Measurements from ENCODE around the gene GIGYF2.
A peak's percentile ranks its signal among the peaks of the same experiment; 100 is the strongest.

GIGYF2 gene

GRCh38 chr2:232873292-232873908 is 176.3 kb downstream of the GIGYF2 start:
- WGBS (ENCODE audit: extremely low coverage, insufficient coverage, low lambda C conversion rate) = no CpG with 5 or more reads among the region's 14 CpGs
- Histone ChIP-seq H2BK15ac (replicated peaks; ENCODE audit: low read depth) (no peak overlapping the region), H3K4me2 (ENCODE audit: low read length) (no peak overlapping the region), H3K36me3 (ENCODE audit: control insufficient read depth, insufficient read depth, low read length) (no peaks in the 10 kb centered on the region), H3K79me2 (ENCODE audit: control insufficient read depth, insufficient read depth, low read length) (no peaks in the 10 kb centered on the region), H3K23ac (ENCODE audit: low read length) (no peak overlapping the region), H3K27ac (ENCODE audit: low read depth, low read length) (no peak overlapping the region), H3K9ac (ENCODE audit: low read length) (no peak overlapping the region), H3K79me1 (ENCODE audit: low read length) (no peaks in the 10 kb centered on the region), H4K5ac (ENCODE audit: low read length) (no peak overlapping the region), H4K8ac (ENCODE audit: low read depth, low read length) (no peak overlapping the region), H3K27me3 (ENCODE audit: insufficient read depth, low read length, poor library complexity) (no peaks in the 10 kb centered on the region), H3K18ac (ENCODE audit: low read length) (no peak overlapping the region), H3K4me3 (ENCODE audit: low read length) (no peak overlapping the region), H3K4ac (ENCODE audit: low read depth, low read length) (no peak overlapping the region), H3K56ac (ENCODE audit: low read length) (no peak overlapping the region), H2AK5ac (ENCODE audit: low read length) (no peak overlapping the region), H2BK120ac (ENCODE audit: low read depth, low read length) (no peak overlapping the region), H3K4me1 (ENCODE audit: control insufficient read depth, low read depth, low read length) (no peaks in the 10 kb centered on the region), H2BK5ac (ENCODE audit: low read length) (no peak overlapping the region)
- DNase-seq = no peak

DNA sequence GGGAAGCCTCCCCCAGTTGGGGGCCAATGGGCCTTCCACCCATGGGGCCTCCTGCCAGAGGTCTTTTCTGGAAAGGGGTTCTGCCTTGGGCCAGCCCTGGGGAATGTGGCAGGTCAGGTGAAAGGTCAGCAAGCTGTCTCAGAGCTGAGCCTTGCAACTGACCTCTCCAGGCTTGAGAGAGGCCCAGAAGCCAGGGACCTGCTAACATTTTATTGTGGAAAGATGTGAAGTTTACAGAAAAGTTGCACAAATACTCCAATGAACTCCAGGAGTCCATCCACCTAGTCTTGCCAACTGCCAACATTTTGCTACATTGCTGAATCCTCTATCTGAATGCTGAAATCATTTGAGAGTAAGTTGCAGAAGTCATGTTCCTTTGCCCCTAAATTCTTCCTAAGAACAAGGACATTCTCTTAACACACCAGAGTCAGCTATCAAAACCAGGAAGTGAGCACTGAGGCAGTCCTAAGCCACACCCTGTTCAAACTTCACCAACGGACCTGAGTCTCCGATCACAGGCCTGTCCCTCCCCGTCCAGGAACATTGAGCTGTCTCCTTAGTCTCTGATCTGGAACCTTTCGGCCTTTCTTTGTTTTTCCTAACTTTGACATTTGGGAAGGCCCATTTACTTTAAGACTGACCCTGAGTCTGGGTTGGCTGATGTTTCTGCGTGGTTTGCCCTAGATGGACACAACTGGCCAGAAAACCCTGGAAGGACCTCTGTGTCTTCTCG is 176.9 kb downstream of the GIGYF2 start:
- H2BK120ac ChIP-seq (ENCODE audit: low read depth, low read length) = no peak overlapping the region
- no peak overlapping the region for H2BK5ac ChIP-seq (ENCODE audit: low read length)
- no CpG with 5 or more reads among the region's 6 CpGs for WGBS (ENCODE audit: extremely low coverage, insufficient coverage, low lambda C conversion rate)
- no peak overlapping the region for H3K23ac ChIP-seq (ENCODE audit: low read length)
- H3K4me2 ChIP-seq (ENCODE audit: low read length) = no peak overlapping the region
- no peak overlapping the region for H3K4me3 ChIP-seq (ENCODE audit: low read length)
- H3K27ac ChIP-seq (ENCODE audit: low read depth, low read length) = no peak overlapping the region
- no peak for DNase-seq
- no peaks in the 10 kb centered on the region for H3K27me3 ChIP-seq (ENCODE audit: insufficient read depth, low read length, poor library complexity)
- no peak overlapping the region for H4K8ac ChIP-seq (ENCODE audit: low read depth, low read length)
- H3K4ac ChIP-seq (ENCODE audit: low read depth, low read length) = no peak overlapping the region
- no peak overlapping the region for H3K18ac ChIP-seq (ENCODE audit: low read length)
- H3K56ac ChIP-seq (ENCODE audit: low read length) = no peak overlapping the region
- H3K79me2 ChIP-seq (ENCODE audit: control insufficient read depth, insufficient read depth, low read length) = no peaks in the 10 kb centered on the region
- no peak overlapping the region for H2BK15ac ChIP-seq (replicated peaks; ENCODE audit: low read depth)
- no peaks in the 10 kb centered on the region for H3K4me1 ChIP-seq (ENCODE audit: control insufficient read depth, low read depth, low read length)
- no peaks in the 10 kb centered on the region for H3K36me3 ChIP-seq (ENCODE audit: control insufficient read depth, insufficient read depth, low read length)
- no peak overlapping the region for H2AK5ac ChIP-seq (ENCODE audit: low read length)
- no peaks in the 10 kb centered on the region for H3K79me1 ChIP-seq (ENCODE audit: low read length)
- no peak overlapping the region for H3K9ac ChIP-seq (ENCODE audit: low read length)
- no peak overlapping the region for H4K5ac ChIP-seq (ENCODE audit: low read length)

DNA sequence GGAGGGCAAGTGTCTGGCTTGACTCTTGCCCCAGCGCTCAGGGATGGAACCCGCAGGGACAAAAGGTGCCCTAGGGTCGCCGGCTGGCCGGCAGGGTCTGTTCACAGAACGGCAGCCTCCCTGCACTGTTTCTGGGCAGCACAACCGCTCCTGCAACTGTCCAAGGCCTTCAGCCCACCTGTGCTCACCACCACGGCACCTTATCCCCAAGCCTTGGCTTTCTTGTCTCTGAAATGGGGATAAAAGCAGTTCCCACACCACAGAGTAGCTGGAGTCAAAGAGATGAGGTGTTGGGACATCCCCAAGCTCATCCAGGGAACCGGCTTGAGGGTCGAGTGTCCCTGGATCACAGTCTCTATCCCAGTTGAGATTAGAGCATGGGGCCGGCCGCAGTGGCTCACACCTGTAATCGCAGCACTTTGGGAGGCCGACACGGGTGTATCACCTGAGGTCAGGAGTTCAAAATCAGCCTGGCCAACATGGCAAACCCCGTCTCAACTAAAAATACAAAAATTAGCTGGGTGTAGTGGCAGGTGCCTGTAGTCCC is 177.6 kb downstream of the GIGYF2 start:
- Histone ChIP-seq H2BK5ac (ENCODE audit: low read length) (no peak overlapping the region), H2AK5ac (ENCODE audit: low read length) (no peak overlapping the region), H3K4me3 (ENCODE audit: low read length) (no peak overlapping the region), H3K27me3 (ENCODE audit: insufficient read depth, low read length, poor library complexity) (no peaks in the 10 kb centered on the region), H3K4me1 (ENCODE audit: control insufficient read depth, low read depth, low read length) (no peaks in the 10 kb centered on the region), H3K4me2 (ENCODE audit: low read length) (no peak overlapping the region), H2BK15ac (replicated peaks; ENCODE audit: low read depth) (no peak overlapping the region), H3K79me1 (ENCODE audit: low read length) (no peaks in the 10 kb centered on the region), H3K23ac (ENCODE audit: low read length) (no peak overlapping the region), H3K9ac (ENCODE audit: low read length) (no peak overlapping the region), H2BK120ac (ENCODE audit: low read depth, low read length) (no peak overlapping the region), H4K8ac (ENCODE audit: low read depth, low read length) (no peak overlapping the region), H3K4ac (ENCODE audit: low read depth, low read length) (no peak overlapping the region), H3K27ac (ENCODE audit: low read depth, low read length) (no peak overlapping the region), H3K18ac (ENCODE audit: low read length) (no peak overlapping the region), H4K5ac (ENCODE audit: low read length) (no peak overlapping the region), H3K56ac (ENCODE audit: low read length) (no peak overlapping the region), H3K79me2 (ENCODE audit: control insufficient read depth, insufficient read depth, low read length) (no peaks in the 10 kb centered on the region), H3K36me3 (ENCODE audit: control insufficient read depth, insufficient read depth, low read length) (no peaks in the 10 kb centered on the region)
- DNase-seq = no peak
- WGBS (ENCODE audit: extremely low coverage, insufficient coverage, low lambda C conversion rate) = no CpG with 5 or more reads among the region's 16 CpGs

GRCh38 chr2:232875256-232876121 is 178.4 kb downstream of the GIGYF2 start:
- Histone ChIP-seq H3K4me2 (ENCODE audit: low read length) (peak overlapping the region; percentile 29), H3K36me3 (ENCODE audit: control insufficient read depth, insufficient read depth, low read length) (no peaks in the 10 kb centered on the region), H3K79me2 (ENCODE audit: control insufficient read depth, insufficient read depth, low read length) (no peaks in the 10 kb centered on the region), H2BK15ac (replicated peaks; ENCODE audit: low read depth) (no peak overlapping the region), H3K4me3 (ENCODE audit: low read length) (no peak overlapping the region), H3K27me3 (ENCODE audit: insufficient read depth, low read length, poor library complexity) (no peaks in the 10 kb centered on the region), H3K27ac (ENCODE audit: low read depth, low read length) (no peak overlapping the region), H4K8ac (ENCODE audit: low read depth, low read length) (no peak overlapping the region), H3K4me1 (ENCODE audit: control insufficient read depth, low read depth, low read length) (no peaks in the 10 kb centered on the region), H3K79me1 (ENCODE audit: low read length) (no peaks in the 10 kb centered on the region), H3K9ac (ENCODE audit: low read length) (no peak overlapping the region), H3K18ac (ENCODE audit: low read length) (no peak overlapping the region), H2AK5ac (ENCODE audit: low read length) (no peak overlapping the region), H2BK120ac (ENCODE audit: low read depth, low read length) (no peak overlapping the region), H3K4ac (ENCODE audit: low read depth, low read length) (no peak overlapping the region), H3K23ac (ENCODE audit: low read length) (no peak overlapping the region), H3K56ac (ENCODE audit: low read length) (no peak overlapping the region), H2BK5ac (ENCODE audit: low read length) (no peak overlapping the region), H4K5ac (ENCODE audit: low read length) (no peak overlapping the region)
- WGBS (ENCODE audit: extremely low coverage, insufficient coverage, low lambda C conversion rate) = no CpG with 5 or more reads among the region's 37 CpGs
- DNase-seq = no peak

DNA sequence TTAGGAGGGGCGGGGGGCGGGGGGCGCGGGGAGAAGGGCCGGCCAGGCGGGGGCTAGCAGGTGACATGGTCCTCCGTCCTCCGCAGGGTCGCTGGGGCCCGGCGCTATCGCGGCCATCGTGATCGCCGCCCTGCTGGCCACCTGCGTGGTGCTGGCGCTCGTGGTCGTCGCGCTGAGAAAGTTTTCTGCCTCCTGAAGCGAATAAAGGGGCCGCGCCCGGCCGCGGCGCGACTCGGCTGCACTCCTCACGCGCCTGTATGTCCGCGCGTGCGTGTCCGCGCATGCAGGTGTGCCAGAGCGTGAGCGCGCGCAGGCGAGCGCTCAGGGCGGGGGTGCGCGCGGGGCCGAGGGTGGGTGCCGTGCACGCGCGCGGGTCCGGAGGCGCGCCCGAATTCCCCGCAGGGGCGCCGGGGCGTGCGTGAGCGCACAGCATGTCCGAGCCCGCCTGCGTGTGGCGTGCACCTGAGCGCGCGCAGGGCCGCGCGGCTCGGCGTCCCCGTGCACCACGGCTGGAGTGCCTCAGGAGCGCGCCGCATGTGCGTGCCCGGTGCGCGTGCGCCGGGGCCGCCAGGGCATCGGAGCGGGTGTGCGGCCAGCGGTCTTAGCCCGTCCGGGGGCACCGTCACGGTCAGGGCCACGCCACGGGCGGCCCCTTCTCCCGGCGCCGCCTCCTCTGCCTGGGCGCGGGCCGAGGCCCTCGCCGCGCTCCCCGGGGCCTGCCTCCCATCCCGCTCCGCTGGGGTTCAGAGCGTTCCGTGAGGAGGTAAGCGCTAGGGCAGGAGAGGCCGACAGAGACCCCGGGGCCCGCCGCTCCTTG is 179.2 kb downstream of the GIGYF2 start:
- WGBS (ENCODE audit: extremely low coverage, insufficient coverage, low lambda C conversion rate) = no CpG with 5 or more reads among the region's 119 CpGs
- H3K27me3 ChIP-seq (ENCODE audit: insufficient read depth, low read length, poor library complexity) = no peaks in the 10 kb centered on the region
- H3K27ac ChIP-seq (ENCODE audit: low read depth, low read length) = no peak overlapping the region

More for the DNA sequence above, 179.2 kb downstream of the GIGYF2 start:
- peak overlapping the region; percentile 50 for H3K4me3 ChIP-seq (ENCODE audit: low read length)
- no peak overlapping the region for H4K5ac ChIP-seq (ENCODE audit: low read length)
- DNase-seq = peak; percentile 26
- H2BK120ac ChIP-seq (ENCODE audit: low read depth, low read length) = no peak overlapping the region
- no peaks in the 10 kb centered on the region for H3K79me2 ChIP-seq (ENCODE audit: control insufficient read depth, insufficient read depth, low read length)
- no peak overlapping the region for H3K18ac ChIP-seq (ENCODE audit: low read length)
- H3K36me3 ChIP-seq (ENCODE audit: control insufficient read depth, insufficient read depth, low read length) = no peaks in the 10 kb centered on the region
- H3K4ac ChIP-seq (ENCODE audit: low read depth, low read length) = no peak overlapping the region
- H2BK15ac ChIP-seq (replicated peaks; ENCODE audit: low read depth) = no peak overlapping the region
- no peak overlapping the region for H3K23ac ChIP-seq (ENCODE audit: low read length)
- no peak overlapping the region for H2BK5ac ChIP-seq (ENCODE audit: low read length)
- no peak overlapping the region for H2AK5ac ChIP-seq (ENCODE audit: low read length)
- H3K56ac ChIP-seq (ENCODE audit: low read length) = peak overlapping the region; percentile 88
- H4K8ac ChIP-seq (ENCODE audit: low read depth, low read length) = no peak overlapping the region
- H3K4me2 ChIP-seq (ENCODE audit: low read length) = peak overlapping the region; percentile 77
- no peaks in the 10 kb centered on the region for H3K4me1 ChIP-seq (ENCODE audit: control insufficient read depth, low read depth, low read length)
- no peaks in the 10 kb centered on the region for H3K79me1 ChIP-seq (ENCODE audit: low read length)
- H3K9ac ChIP-seq (ENCODE audit: low read length) = peak overlapping the region; percentile 43
